Muscle layer of colon (tissue), 2 donors: ENCODE results near the gene PCDHGA10.
"Not testable (repeated sequence)": the region's sequence is repeated elsewhere in the genome, so short reads cannot be mapped to it uniquely, and the experiment has no call there.

ENCODE experiments used
- H3K27ac ChIP-seq: one replicate; pipeline ENCODE4 v1.7.0; 2013; ENCODE audit warnings: low read depth, mild to moderate bottlenecking, low read length, moderate library complexity
- H3K27me3 ChIP-seq, 2 donors: one replicate each; pipeline ENCODE4 v1.7.0; 2013; ENCODE audit warnings: low read length in 2 of 2, mild to moderate bottlenecking in 2 of 2; ENCODE audit not compliant: insufficient read depth in 2 of 2, control insufficient read depth in 1 of 2
- H3K36me3 ChIP-seq: one replicate; pipeline ENCODE4 v1.7.0; 2013; ENCODE audit warnings: mild to moderate bottlenecking, low read length; ENCODE audit not compliant: insufficient read depth
- H3K4me1 ChIP-seq: one replicate; pipeline ENCODE4 v1.7.0; 2013; ENCODE audit warnings: mild to moderate bottlenecking, low read length; ENCODE audit not compliant: insufficient read depth
- H3K4me3 ChIP-seq, 2 donors: one replicate each; pipeline ENCODE4 v1.7.0; 2013; ENCODE audit warnings: low read length in 2 of 2, low read depth in 1 of 2, mild to moderate bottlenecking in 1 of 2, moderate library complexity in 1 of 2
- H3K9ac ChIP-seq: one replicate; pipeline ENCODE4 v1.7.0; 2013; ENCODE audit warnings: low read length
- H3K9me3 ChIP-seq: one replicate; pipeline ENCODE4 v1.7.0; 2013; ENCODE audit warnings: mild to moderate bottlenecking, low read length
- donor health status: abdominal sarcoma.
- donor health status: Adenocarcinoma of cecum.

Gene PCDHGA10

DNA sequence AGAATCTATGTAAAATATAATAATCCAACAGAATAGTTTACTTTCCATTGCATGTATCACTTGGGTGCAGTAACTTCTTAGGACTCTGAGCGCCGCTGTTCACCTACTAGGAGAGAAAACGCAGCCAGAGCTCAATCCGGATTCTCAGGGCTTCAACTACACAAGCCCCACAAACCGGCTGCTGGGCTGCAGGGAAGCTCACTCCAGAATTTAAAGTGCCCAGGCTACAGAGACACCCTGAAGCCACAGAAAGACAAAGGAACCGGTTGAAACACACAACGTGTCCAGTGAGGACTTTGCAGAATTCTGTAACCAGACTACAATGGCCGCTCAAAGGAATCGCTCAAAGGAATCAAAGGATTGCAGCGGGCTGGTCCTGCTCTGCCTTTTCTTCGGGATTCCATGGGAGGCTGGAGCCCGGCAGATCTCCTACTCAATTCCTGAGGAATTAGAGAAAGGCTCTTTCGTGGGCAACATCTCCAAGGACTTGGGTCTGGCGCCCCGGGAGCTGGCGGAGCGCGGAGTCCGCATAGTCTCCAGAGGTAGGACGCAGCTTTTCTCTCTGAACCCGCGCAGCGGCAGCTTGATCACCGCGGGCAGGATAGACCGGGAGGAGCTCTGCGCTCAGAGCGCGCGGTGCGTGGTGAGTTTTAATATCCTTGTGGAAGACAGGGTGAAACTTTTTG is at the start of gene PCDHGA10:
PCDHGA10 (plus strand) TSS at position 134 of the 686 bp plus-strand sequence; CDS start at position 323, 189 bp downstream.
- Histone ChIP-seq H3K9me3 (peaks cover 73% of the 10 kb centered on the region), H3K27me3 (no peaks in the 10 kb centered on the region), H3K9ac (no peak within 1 kb of the TSS)

GRCh38 chr5:141363952-141364660 is 48.7 kb upstream of the PCDHGA10 start, which contains the start of gene PCDHGA5:
TSS of gene PCDHGA5 (plus strand) at chr5:141364162. CDS start at chr5:141364331, 169 bp downstream.
- H3K27me3 ChIP-seq, result no peaks in the 10 kb centered on the region
- peaks cover 58% of the 10 kb centered on the region for H3K9me3 ChIP-seq
- no peaks in the 10 kb centered on the region for H3K4me1 ChIP-seq
- no peak within 1 kb of the TSS for H3K9ac ChIP-seq
- H3K36me3 ChIP-seq, result no peaks in the 10 kb centered on the region
- peak within 1 kb of the TSS; percentile 26 to 44 for H3K4me3 ChIP-seq
- H3K27ac ChIP-seq, result no peak within 1 kb of the TSS

More for the DNA sequence above, at the start of gene PCDHGA10:
- H3K4me1 ChIP-seq, result no peaks in the 10 kb centered on the region
- peak within 1 kb of the TSS in 1 of 2 donors; percentile 51 for H3K4me3 ChIP-seq
- H3K36me3 ChIP-seq, result no peaks in the 10 kb centered on the region
- H3K27ac ChIP-seq, result no peak within 1 kb of the TSS

DNA sequence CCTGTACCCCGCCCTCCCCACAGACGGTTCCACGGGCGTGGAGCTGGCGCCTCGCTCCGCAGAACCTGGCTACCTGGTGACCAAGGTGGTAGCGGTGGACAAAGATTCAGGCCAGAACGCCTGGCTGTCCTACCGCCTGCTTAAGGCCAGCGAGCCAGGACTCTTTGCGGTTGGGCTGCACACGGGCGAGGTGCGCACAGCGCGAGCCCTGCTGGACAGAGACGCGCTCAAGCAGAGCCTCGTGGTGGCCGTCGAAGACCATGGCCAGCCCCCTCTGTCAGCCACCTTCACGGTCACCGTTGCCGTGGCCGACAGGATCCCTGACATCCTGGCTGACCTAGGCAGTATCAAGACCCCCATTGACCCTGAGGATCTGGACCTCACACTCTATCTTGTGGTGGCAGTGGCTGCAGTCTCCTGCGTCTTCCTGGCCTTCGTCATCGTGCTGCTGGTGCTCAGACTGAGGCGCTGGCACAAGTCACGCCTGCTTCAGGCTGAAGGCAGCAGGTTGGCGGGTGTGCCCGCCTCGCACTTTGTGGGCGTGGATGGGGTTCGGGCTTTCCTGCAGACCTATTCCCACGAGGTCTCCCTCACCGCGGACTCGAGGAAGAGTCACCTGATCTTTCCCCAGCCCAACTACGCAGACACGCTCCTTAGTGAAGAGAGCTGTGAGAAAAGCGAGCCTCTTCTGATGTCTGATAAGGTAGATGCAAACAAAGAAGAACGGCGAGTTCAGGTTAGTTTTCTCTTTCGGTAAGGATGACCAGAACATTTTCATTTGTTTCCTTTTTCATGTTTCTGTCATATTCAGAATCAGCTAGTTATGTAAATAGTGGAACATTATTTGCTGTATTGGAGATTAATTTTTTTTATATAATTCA is 46.5 kb upstream of the PCDHGA10 start:
- H3K36me3 ChIP-seq, result peaks cover 4% of the 10 kb centered on the region
- H3K27me3 ChIP-seq, result no peaks in the 10 kb centered on the region
- H3K4me3 ChIP-seq, result peak overlapping the region in 1 of 2 donors; percentile 44
- peaks cover 61% of the 10 kb centered on the region for H3K9me3 ChIP-seq
- H3K27ac ChIP-seq, result no peak overlapping the region
- H3K9ac ChIP-seq, result no peak overlapping the region
- H3K4me1 ChIP-seq, result no peaks in the 10 kb centered on the region

GRCh38 chr5:141369994-141370848 is 42.6 kb upstream of the PCDHGA10 start, which contains the start of gene PCDHGB3:
TSS of gene PCDHGB3 (plus strand) at chr5:141370242. CDS start at chr5:141370395, 153 bp downstream.
- Histone ChIP-seq H3K4me3 (peak within 1 kb of the TSS; percentile 32 to 50), H3K9me3 (peaks cover 70% of the 10 kb centered on the region)

GRCh38 chr5:141371572-141372475 is 41.0 kb upstream of the PCDHGA10 start:
- Histone ChIP-seq H3K4me3 (peak overlapping the region; percentile 42 to 52), H3K36me3 (peaks cover 4% of the 10 kb centered on the region), H3K4me1 (no peaks in the 10 kb centered on the region), H3K27ac (no peak overlapping the region), H3K27me3 (no peaks in the 10 kb centered on the region), H3K9me3 (peaks cover 65% of the 10 kb centered on the region), H3K9ac (no peak overlapping the region)

More at GRCh38 chr5:141369994-141370848, 42.6 kb upstream of the PCDHGA10 start, which contains the start of gene PCDHGB3:
- Histone ChIP-seq H3K4me1 (no peaks in the 10 kb centered on the region), H3K27me3 (no peaks in the 10 kb centered on the region), H3K9ac (no peak within 1 kb of the TSS), H3K36me3 (peaks cover 4% of the 10 kb centered on the region), H3K27ac (no peak within 1 kb of the TSS)

DNA sequence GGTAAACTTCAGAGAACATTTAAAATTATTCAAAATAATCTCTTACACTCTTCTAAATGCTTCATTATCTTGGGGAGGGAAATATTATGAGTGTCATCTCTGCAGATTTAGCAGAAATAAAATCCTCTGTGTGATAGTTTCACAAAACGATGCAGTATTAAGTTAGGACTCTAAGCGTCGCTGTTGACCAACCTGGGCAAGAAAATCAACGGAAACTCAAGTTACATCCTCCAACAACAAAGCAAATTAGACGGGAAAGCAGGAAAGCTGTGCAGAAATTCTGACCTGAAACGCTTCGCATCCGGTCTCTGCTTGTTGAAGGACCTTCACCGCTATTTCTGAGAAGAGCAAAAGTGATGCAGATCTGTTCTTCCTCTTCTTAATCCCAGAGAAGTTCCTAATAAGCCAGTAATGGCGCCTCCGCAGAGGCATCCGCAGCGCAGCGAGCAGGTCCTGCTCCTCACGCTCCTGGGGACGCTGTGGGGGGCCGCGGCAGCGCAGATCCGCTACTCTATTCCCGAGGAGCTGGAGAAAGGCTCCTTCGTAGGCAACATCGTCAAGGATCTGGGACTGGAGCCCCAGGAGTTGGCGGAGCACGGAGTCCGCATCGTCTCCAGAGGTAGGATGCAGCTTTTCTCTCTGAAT is 39.0 kb upstream of the PCDHGA10 start, which contains the start of gene PCDHGA6:
PCDHGA6 (plus strand) TSS at position 219 of the 645 bp plus-strand sequence; CDS start at position 412, 193 bp downstream.
- Histone ChIP-seq H3K4me3 (peak within 1 kb of the TSS; percentile 25 to 42), H3K9me3 (peaks cover 77% of the 10 kb centered on the region), H3K9ac (no peak within 1 kb of the TSS)

DNA sequence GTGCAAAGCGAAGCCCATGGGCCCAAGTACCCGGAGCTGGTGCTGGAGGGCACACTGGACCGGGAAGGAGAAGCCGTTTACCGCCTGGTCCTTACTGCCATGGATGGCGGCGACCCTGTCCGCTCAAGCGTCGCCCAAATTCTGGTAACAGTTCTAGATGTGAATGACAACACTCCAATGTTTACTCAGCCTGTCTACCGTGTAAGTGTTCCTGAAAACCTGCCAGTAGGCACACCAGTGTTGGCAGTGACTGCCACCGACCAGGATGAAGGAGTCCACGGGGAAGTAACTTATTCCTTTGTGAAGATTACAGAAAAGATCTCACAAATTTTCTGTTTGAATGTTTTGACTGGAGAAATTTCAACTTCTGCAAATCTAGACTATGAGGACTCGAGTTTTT is 38.2 kb upstream of the PCDHGA10 start:
- Histone ChIP-seq H3K27me3 (no peaks in the 10 kb centered on the region), H3K27ac (no peak overlapping the region), H3K36me3 (peaks cover 4% of the 10 kb centered on the region), H3K4me1 (no peaks in the 10 kb centered on the region), H3K4me3 (peak overlapping the region; percentile 25 to 28), H3K9ac (no peak overlapping the region), H3K9me3 (peaks cover 73% of the 10 kb centered on the region)

More for the DNA sequence above, 39.0 kb upstream of the PCDHGA10 start, which contains the start of gene PCDHGA6:
- Histone ChIP-seq H3K36me3 (peaks cover 4% of the 10 kb centered on the region), H3K4me1 (no peaks in the 10 kb centered on the region), H3K27ac (no peak within 1 kb of the TSS), H3K27me3 (no peaks in the 10 kb centered on the region)

DNA sequence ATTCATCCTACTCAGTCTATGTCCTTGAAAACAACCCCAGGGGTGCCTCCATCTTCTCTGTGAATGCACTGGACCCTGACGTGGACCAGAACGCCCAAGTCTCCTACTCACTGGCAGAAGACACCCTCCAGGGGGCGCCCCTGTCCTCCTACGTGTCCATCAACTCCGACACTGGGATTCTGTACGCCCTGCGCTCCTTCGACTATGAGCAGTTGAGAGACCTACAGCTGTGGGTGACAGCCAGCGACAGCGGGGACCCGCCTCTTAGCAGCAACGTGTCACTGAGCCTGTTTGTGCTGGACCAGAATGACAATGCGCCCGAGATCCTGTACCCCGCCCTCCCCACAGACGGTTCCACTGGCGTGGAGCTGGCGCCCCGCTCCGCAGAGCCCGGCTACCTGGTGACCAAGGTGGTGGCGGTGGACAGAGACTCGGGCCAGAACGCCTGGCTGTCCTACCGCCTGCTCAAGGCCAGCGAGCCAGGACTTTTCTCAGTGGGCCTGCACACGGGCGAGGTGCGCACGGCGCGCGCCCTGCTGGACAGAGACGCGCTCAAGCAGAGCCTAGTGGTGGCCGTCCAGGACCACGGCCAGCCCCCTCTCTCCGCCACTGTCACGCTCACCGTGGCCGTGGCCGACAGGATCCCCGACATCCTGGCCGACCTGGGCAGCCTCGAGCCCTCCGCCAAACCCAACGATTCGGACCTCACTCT is 37.2 kb upstream of the PCDHGA10 start:
- H3K27ac ChIP-seq, H3K36me3 ChIP-seq, H3K27me3 ChIP-seq, H3K4me1 ChIP-seq, H3K9ac ChIP-seq: not testable (repeated sequence)
- H3K4me3 ChIP-seq, result peak overlapping the region in 1 of 2 donors; percentile 38
- peaks cover 68% of the 10 kb centered on the region for H3K9me3 ChIP-seq
